BE2C (cell line): ENCODE results near the gene NACAD.
A peak's percentile ranks its signal among the peaks of the same experiment; 100 is the strongest.

Experiments
- DNase-seq: peaks from one replicate; pipeline ENCODE4 v3.0.0-alpha.2; 2020
- H3K27me3 ChIP-seq: fragments of 250-450 bp; sonication (Bioruptor Pico); 2 replicates; pipeline ENCODE4 v1.5.1; 2020; ENCODE audit warnings: mild to moderate bottlenecking
- H3K36me3 ChIP-seq: fragments of 250-450 bp; sonication (Bioruptor Pico); 2 replicates; pipeline ENCODE4 v1.5.1; 2020; ENCODE audit warnings: mild to moderate bottlenecking
- H3K4me1 ChIP-seq: fragments of 250-450 bp; sonication (Bioruptor Pico); 2 replicates; pipeline ENCODE4 v1.5.1; 2020
- H3K4me3 ChIP-seq: 2 replicates; pipeline ENCODE4 v1.5.1; 2011; ENCODE audit warnings: low read depth, low read length
- H3K9me3 ChIP-seq: fragments of 250-450 bp; sonication (Bioruptor Pico); 2 replicates; pipeline ENCODE4 v1.5.1; 2020
- TF ChIP-seq, protein P1 (sequence below): IDR thresholded peaks from 2 replicates; pipeline ENCODE4 v1.5.1; 2012; ENCODE audit warnings: mild to moderate bottlenecking, low read depth, low read length

The NACAD gene

DNA sequence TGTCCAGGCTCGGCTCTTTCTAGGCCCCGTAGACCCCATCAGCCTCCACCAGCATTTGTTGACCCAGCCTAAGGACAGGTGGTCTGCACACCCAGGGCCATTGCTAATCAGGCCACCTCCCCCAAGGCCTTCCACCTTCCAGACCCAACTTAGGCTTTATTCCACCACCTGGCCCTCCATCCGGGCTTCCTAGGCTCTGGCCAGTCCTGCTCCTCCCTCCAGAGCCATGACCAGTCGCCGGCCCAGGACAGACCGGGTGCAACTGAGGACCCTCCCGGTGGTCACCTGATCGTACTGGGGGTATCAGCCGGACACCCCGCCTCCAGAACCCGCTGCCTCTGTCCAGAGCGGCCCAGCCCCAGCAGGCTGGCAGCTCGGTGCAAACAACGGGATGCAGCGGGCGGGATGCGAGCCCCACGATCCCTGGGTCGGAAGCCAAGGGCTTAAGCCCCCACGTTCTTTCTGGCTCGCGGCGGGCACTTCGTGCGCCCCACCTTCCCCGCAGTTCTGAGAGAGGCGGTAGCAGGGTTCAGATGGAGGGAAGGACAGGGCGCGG is 545 bp downstream of the NACAD start:
- no peaks in the 10 kb centered on the region for H3K9me3 ChIP-seq
- no peak for DNase-seq
- no peaks in the 10 kb centered on the region for H3K27me3 ChIP-seq
- peak overlapping the region; percentile 63 for H3K4me3 ChIP-seq
- 0 out of 2 replicates have a peak, but pooled peaks cover 2% of the 10 kb centered on the region for H3K4me1 ChIP-seq
- TF ChIP-seq, protein P1, sequence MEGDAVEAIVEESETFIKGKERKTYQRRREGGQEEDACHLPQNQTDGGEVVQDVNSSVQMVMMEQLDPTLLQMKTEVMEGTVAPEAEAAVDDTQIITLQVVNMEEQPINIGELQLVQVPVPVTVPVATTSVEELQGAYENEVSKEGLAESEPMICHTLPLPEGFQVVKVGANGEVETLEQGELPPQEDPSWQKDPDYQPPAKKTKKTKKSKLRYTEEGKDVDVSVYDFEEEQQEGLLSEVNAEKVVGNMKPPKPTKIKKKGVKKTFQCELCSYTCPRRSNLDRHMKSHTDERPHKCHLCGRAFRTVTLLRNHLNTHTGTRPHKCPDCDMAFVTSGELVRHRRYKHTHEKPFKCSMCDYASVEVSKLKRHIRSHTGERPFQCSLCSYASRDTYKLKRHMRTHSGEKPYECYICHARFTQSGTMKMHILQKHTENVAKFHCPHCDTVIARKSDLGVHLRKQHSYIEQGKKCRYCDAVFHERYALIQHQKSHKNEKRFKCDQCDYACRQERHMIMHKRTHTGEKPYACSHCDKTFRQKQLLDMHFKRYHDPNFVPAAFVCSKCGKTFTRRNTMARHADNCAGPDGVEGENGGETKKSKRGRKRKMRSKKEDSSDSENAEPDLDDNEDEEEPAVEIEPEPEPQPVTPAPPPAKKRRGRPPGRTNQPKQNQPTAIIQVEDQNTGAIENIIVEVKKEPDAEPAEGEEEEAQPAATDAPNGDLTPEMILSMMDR = no peak
- no peaks in the 10 kb centered on the region for H3K36me3 ChIP-seq

DNA sequence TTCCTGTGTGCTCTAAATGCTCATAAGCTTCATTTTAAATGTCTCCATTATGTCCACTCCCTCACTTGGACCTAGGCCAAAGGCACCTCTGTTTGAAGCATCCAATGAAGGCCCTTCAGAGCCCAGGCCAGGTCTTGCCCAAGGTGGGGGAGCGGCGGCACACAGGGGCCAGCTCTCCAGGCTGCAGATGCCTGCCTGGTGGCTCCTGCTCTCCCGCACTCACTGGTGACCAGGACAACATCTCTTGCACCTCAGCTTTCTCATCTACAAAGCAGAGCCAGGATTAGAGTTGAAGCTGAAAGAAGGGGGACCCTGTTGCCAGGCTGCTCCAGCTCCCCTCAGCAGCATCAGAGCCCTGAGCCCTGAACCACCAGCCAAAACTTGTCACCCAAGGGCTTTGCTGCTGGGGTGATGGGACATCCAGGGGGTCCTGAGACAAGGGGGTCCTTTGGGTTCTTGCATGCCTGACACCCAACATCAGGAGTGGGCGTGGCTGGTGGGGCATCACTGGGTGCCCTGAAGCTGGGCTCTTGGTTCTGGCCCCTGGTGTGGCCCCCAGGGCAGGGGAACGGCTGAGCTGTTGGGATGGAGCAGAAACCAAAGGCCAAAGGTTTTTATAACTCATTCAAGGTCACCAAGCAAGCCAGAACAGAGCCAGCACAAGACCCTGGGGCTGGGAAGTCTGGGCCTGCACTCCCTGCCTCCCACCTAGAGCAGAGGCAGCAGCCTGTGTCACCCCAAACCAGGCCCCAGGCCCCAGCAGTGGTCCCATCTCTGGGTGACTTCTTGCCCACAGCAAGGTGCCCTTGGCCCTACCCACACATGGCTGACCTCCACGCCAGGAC is 1.2 kb downstream of the NACAD start:
- H3K4me1 ChIP-seq = 0 out of 2 replicates have a peak, but pooled peaks cover 2% of the 10 kb centered on the region
- H3K9me3 ChIP-seq = no peaks in the 10 kb centered on the region
- no peaks in the 10 kb centered on the region for H3K27me3 ChIP-seq
- TF ChIP-seq, protein P1 = no peak
- H3K4me3 ChIP-seq = no peak overlapping the region
- no peaks in the 10 kb centered on the region for H3K36me3 ChIP-seq
- no peak for DNase-seq

DNA sequence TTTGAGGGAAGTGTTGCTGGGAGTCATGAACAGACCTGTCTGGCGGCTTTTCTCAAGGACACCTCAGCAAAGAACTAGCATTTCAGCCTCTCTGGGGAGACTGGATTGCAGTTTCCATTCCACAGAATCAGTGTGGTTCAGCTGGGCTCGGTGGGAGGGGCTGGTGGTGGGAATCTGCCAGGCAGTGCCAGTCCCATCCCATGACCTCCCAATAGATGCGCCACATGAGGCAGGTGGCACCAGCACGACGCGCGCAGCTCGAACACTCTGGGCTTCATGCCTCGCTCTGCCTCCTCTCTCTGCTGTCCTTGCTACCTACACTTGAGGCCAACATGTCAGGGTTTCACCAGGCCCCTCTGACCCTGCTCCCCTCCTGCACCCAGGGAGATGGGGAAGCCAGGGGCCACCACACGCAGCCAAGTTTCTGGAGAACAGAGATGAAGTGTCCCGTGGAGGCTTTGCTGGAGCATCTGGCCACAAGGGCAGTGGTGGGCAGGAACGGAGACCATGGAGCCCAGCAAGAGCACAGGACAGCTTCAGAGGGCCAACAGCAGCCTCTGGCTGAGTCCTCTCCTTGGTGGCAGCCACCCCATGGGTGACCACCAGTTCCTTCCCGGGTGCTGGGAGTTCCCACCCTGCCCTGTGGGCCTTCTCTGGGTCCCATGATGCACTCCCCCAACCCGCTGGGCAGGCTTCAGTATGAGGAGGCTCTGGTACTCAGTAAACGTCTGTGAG is 2.3 kb downstream of the NACAD start:
- DNase-seq = no peak
- TF ChIP-seq, protein P1 = no peak
- no peaks in the 10 kb centered on the region for H3K9me3 ChIP-seq
- no peaks in the 10 kb centered on the region for H3K27me3 ChIP-seq
- H3K36me3 ChIP-seq = no peaks in the 10 kb centered on the region
- H3K4me3 ChIP-seq = no peak overlapping the region
- 0 out of 2 replicates have a peak, but pooled peaks cover 2% of the 10 kb centered on the region for H3K4me1 ChIP-seq

DNA sequence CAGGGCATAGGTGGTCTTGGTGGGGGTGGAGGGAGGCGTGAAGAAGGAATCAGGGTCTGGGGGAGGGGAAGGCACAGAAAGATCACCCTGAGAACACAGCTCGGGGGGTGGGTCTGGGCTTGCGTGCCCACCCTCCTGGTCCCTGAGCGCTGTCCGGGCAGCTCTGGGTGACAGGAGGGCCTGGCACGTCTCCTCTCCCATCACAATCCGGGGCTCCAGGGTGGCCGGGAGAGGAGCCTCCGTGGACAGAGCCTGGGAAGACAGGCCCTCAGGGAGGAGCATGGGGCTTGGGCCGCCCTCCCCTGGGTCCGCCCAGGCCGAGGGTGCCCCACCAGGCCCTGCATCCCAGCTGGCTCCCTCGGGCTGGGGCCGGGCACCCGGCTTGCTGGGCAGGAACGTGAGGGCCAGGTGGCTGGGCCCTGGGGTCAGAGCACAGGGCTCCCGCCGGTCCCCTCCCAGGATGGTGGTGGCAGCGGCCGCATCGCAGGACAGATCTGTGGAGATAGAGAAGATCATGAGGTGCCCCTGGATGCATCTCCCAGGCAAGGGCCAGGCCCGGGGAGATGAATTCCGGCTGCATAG is 3.1 kb downstream of the NACAD start:
- 0 out of 2 replicates have a peak, but pooled peaks cover 2% of the 10 kb centered on the region for H3K4me1 ChIP-seq
- no peak for DNase-seq
- H3K36me3 ChIP-seq = no peaks in the 10 kb centered on the region
- H3K27me3 ChIP-seq = no peaks in the 10 kb centered on the region
- no peak overlapping the region for H3K4me3 ChIP-seq
- TF ChIP-seq, protein P1 = no peak
- no peaks in the 10 kb centered on the region for H3K9me3 ChIP-seq

DNA sequence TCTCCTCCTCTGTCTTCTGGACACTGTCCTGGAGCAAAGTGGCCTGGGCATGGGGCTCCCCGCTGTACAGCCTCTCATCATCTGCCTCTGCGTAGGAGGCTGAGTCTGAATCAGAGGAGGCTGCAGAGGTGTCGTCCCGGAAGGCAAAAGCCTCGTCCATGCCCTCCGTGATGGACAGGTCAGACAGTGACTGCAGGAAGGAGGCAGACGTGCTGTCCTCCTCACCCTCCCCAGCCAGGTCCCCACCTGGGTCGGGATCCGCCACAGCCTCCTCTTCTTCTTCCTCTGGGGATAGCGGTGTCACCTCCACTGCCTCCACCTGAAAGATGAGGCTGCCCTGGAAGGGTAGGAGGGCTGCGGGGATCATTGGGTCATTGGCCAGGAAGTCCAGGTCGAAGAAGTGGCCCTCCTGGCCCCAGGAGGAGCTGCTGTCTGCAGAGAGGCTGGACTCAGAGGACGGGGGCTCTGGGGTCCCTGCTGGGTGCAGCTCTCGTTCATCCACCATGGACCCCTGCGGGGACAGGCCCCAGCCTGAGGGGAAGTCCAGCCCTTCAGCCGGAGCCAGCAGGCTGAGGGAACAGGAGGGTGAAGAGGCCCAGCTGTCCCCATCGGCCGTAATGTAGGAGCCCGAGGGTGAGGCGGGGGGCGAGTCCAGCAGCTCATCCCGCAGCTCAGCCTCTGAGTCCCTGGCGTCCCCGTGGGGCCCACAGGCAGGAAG is 3.7 kb downstream of the NACAD start:
- TF ChIP-seq, protein P1 = no peak

More for the DNA sequence above, 3.7 kb downstream of the NACAD start:
- 0 out of 2 replicates have a peak, but pooled peaks cover 2% of the 10 kb centered on the region for H3K4me1 ChIP-seq
- H3K4me3 ChIP-seq = no peak overlapping the region
- no peaks in the 10 kb centered on the region for H3K9me3 ChIP-seq
- DNase-seq = no peak
- H3K27me3 ChIP-seq = no peaks in the 10 kb centered on the region
- H3K36me3 ChIP-seq = no peaks in the 10 kb centered on the region
